ENCODE data around the gene CLEC2B.

The CLEC2B gene

DNA sequence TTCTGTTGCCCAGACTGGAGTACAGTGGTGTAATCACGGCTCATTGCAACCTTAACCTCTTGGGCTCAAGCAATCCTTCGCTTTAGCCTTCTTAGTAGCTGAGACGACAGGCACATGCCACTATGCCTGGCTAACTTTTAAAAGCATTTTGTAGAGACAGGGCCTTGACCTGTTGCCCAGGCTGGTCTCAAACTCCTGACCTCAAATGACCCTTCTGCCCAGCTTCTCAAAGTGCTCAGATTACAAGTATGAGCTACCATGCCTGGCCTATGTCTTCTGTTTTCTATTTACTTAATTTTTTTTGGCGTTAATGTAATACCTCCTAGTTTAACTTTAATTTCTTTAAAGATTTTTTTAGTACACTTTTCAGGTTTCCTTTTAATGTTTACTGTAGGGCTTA is 62.4 kb downstream of the CLEC2B start:
- DNase-seq = no peak

DNA sequence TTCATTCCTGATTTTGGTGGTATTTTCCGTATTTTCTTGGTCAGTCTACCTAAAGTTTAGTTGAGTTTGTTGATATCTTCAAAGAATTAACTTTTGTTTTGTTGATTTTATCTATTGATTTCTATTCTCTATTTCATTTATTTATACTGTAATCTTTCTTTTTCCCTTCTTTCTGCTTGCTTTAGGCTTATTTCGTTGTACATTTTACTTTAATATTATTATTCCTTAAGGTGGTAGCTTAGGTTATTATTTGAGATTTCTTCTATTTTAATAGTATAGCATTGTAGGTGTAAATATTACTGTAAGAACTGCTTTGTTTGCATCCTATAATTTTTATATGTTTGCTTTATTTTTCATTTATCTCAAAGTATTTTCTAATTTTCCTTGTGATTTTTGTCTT is 63.3 kb downstream of the CLEC2B start:
- DNase-seq = no peak
